SH-SY5Y (cell line): ENCODE results near the gene RECK.

Source experiments
- GATA2 ChIP-seq: IDR thresholded peaks from 2 replicates; pipeline ENCODE4 v1.6.1; 2011; ENCODE audit warnings: mild to moderate bottlenecking, low read depth, low read length
- GATA3 ChIP-seq: IDR thresholded peaks from 2 replicates; pipeline ENCODE4 v1.6.1; 2011; ENCODE audit warnings: low read depth, mild to moderate bottlenecking, low read length, moderate library complexity

- TF ChIP-seq GATA2: no peak
- TF ChIP-seq GATA3: no peak
Measured at GRCh38 chr9:36141761-36142160, 105.0 kb downstream of the RECK start.
